Anterior cingulate cortex (tissue), 58 donors: ENCODE measurements around the gene KAZN.

Experiments
- DNase-seq, 58 donors: peaks; one replicate each; lab custom pipeline; 2025; lab: John Stamatoyannopoulos, UW

Gene KAZN

GRCh38 chr1:14759042-14759818 lies 160.7 kb downstream of the KAZN start:
- DNase-seq = no peak

- no peak for DNase-seq
These were observed 161.4 kb downstream of the KAZN start for GRCh38 chr1:14759843-14760242.

- no peak for DNase-seq
These were observed 162.3 kb downstream of the KAZN start for GRCh38 chr1:14760780-14761179.

- no peak for DNase-seq
These were observed 163.0 kb downstream of the KAZN start for GRCh38 chr1:14761291-14762153.

- no peak for DNase-seq
These were observed 165.5 kb downstream of the KAZN start for GRCh38 chr1:14763977-14764376.

GRCh38 chr1:14765773-14766172 lies 167.3 kb downstream of the KAZN start:
- DNase-seq = no peak

- DNase-seq = no peak
These were observed 168.6 kb downstream of the KAZN start for GRCh38 chr1:14767075-14767474.

- DNase-seq = peak in 2 of 58 donors; percentile 13 to 20
These were observed 170.3 kb downstream of the KAZN start for GRCh38 chr1:14768582-14769304.

- no peak for DNase-seq
These were observed 171.2 kb downstream of the KAZN start for GRCh38 chr1:14769486-14770274.

- no peak for DNase-seq
These were observed 175.0 kb downstream of the KAZN start for GRCh38 chr1:14773396-14774025.

GRCh38 chr1:14774225-14774624 lies 175.7 kb downstream of the KAZN start:
- no peak for DNase-seq

GRCh38 chr1:14774988-14775387 lies 176.5 kb downstream of the KAZN start:
- DNase-seq = no peak

GRCh38 chr1:14775434-14775833 lies 176.9 kb downstream of the KAZN start:
- DNase-seq = peak in 1 of 58 donors; percentile 2

- DNase-seq = no peak
These were observed 179.3 kb downstream of the KAZN start for GRCh38 chr1:14777516-14778506.

GRCh38 chr1:14778541-14778897 lies 180.0 kb downstream of the KAZN start:
- DNase-seq = no peak

GRCh38 chr1:14778898-14779865 lies 180.7 kb downstream of the KAZN start:
- DNase-seq = peak in 10 of 58 donors; percentile 2 to 29 (median 12)

GRCh38 chr1:14780271-14780670 lies 181.8 kb downstream of the KAZN start:
- no peak for DNase-seq
